ENCODE measurements around the gene SCAMP2. TPM values are rescaled to one million over a fixed set of nuclear protein-coding genes. Genes with fewer than 3 reads are reported as not detected.

The SCAMP2 gene
- polyA plus RNA-seq, 1 donor from 2014 or later = 4.5 TPM

GRCh38 chr15:74801311-74801997, 71.7 kb downstream of the SCAMP2 start:
- no peak for TF ChIP-seq EZH2 (IDR thresholded peaks at IDR 0.05; ENCODE audit: borderline replicate concordance, insufficient read depth, low read length, poor library complexity, severe bottlenecking)
- TF ChIP-seq CTCF (IDR thresholded peaks at IDR 0.05; ENCODE audit: poor library complexity, severe bottlenecking) = no peak
- no peak for TF ChIP-seq EP300 (conservative IDR thresholded peaks at IDR 0.05; ENCODE audit: poor library complexity, severe bottlenecking)
- no peak for TF ChIP-seq RAD21 (conservative IDR thresholded peaks at IDR 0.05)
- no peak for TF ChIP-seq REST (IDR thresholded peaks at IDR 0.05; ENCODE audit: borderline replicate concordance)
- no peak for TF ChIP-seq SMC3 (conservative IDR thresholded peaks at IDR 0.05; ENCODE audit: poor library complexity)
- TF ChIP-seq MXI1 (conservative IDR thresholded peaks at IDR 0.05; ENCODE audit: poor library complexity, severe bottlenecking) = no peak
- TF ChIP-seq TAF1 (IDR thresholded peaks at IDR 0.05; ENCODE audit: low read depth) = no peak
- TF ChIP-seq POLR2AphosphoS5 (IDR thresholded peaks at IDR 0.05) = no peak
- H3K79me2 ChIP-seq (replicated peaks; ENCODE audit: insufficient read depth, low read length) = peaks cover 2% of the 10 kb centered on the region

GRCh38 chr15:74800559-74801094, 72.5 kb downstream of the SCAMP2 start:
- Histone ChIP-seq H3K27me3 (ENCODE audit: insufficient read depth, low read depth, low read length) (no peaks in the 10 kb centered on the region), H3K9me2 (ENCODE audit: insufficient read depth, low read length) (no peaks in the 10 kb centered on the region), H3K4me3 (ENCODE audit: low read length) (no peak overlapping the region), H3K36me3 (ENCODE audit: insufficient read depth, low read length) (peaks cover 4% of the 10 kb centered on the region), H2AFZ (ENCODE audit: low read depth, low read length) (no peak overlapping the region), H3K79me2 (replicated peaks; ENCODE audit: insufficient read depth, low read length) (peaks cover 4% of the 10 kb centered on the region), H3K27ac (ENCODE audit: low read length) (no peak overlapping the region), H3K9ac (ENCODE audit: low read length) (no peak overlapping the region), H4K20me1 (ENCODE audit: insufficient read depth) (no peaks in the 10 kb centered on the region), H3K9me3 (ENCODE audit: low read length) (no peaks in the 10 kb centered on the region), H3F3A (ENCODE audit: insufficient read depth, low read length, poor library complexity, severe bottlenecking) (no peaks in the 10 kb centered on the region), H3K4me2 (ENCODE audit: low read length) (no peak overlapping the region)
- TF ChIP-seq EP300 (conservative IDR thresholded peaks at IDR 0.05; ENCODE audit: poor library complexity, severe bottlenecking) = no peak
- TF ChIP-seq SMC3 (conservative IDR thresholded peaks at IDR 0.05; ENCODE audit: poor library complexity) = no peak
- TF ChIP-seq MXI1 (conservative IDR thresholded peaks at IDR 0.05; ENCODE audit: poor library complexity, severe bottlenecking) = no peak
- TF ChIP-seq EZH2 (IDR thresholded peaks at IDR 0.05; ENCODE audit: borderline replicate concordance, insufficient read depth, low read length, poor library complexity, severe bottlenecking) = no peak

More at GRCh38 chr15:74801311-74801997, 71.7 kb downstream of the SCAMP2 start:
- no peaks in the 10 kb centered on the region for H3K9me3 ChIP-seq (ENCODE audit: low read length)
- no peaks in the 10 kb centered on the region for H3F3A ChIP-seq (ENCODE audit: insufficient read depth, low read length, poor library complexity, severe bottlenecking)
- H2AFZ ChIP-seq (ENCODE audit: low read depth, low read length) = no peak overlapping the region
- H3K4me3 ChIP-seq (ENCODE audit: low read length) = no peak overlapping the region
- H3K36me3 ChIP-seq (ENCODE audit: insufficient read depth, low read length) = peaks cover 4% of the 10 kb centered on the region
- H3K27ac ChIP-seq (ENCODE audit: low read length) = no peak overlapping the region
- no peak overlapping the region for H3K4me2 ChIP-seq (ENCODE audit: low read length)
- no peak overlapping the region for H3K9ac ChIP-seq (ENCODE audit: low read length)
- no peaks in the 10 kb centered on the region for H3K27me3 ChIP-seq (ENCODE audit: insufficient read depth, low read depth, low read length)
- H4K20me1 ChIP-seq (ENCODE audit: insufficient read depth) = no peaks in the 10 kb centered on the region
- H3K9me2 ChIP-seq (ENCODE audit: insufficient read depth, low read length) = no peaks in the 10 kb centered on the region
